Measurements from ENCODE around the gene WDFY3.

Gene WDFY3

DNA sequence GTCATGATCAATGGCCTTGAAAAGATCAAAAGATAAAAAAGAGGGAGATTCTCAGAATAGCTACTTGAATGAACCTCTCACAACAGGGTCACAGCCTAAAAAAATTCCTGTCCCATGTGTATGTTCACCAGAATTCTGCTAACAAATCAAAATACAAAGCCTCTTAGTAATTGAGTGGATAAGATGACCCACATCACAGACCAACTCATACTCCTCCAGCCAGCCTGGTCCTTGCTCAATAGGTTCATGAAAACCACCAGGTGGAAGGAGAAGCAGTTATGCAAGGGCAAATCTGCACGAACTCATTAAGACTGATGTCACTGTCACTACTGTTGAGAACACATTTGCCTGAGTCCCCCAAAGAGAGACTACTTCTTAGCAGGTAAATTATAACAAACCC lies 21.5 kb downstream of the WDFY3 start:
- FAIRE-seq = no peak

DNA sequence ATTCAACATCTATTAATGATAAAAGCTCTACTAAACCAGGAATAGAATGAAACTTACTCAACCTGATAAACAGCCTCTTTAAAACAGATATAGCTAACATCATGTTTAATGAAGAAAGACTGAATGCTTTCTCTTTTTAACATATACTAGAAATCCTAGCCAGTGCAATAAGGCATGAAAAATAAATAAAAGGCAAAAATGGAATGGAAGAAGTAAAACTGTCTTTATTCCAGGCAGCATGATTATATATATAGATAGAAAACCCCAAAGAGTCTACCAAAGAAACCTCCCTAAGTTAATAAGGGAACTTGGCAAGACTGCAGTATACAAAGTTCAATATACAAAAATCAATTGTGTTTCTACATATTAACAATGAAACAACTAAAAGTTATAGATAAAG lies 25.5 kb downstream of the WDFY3 start:
- FAIRE-seq = no peak

DNA sequence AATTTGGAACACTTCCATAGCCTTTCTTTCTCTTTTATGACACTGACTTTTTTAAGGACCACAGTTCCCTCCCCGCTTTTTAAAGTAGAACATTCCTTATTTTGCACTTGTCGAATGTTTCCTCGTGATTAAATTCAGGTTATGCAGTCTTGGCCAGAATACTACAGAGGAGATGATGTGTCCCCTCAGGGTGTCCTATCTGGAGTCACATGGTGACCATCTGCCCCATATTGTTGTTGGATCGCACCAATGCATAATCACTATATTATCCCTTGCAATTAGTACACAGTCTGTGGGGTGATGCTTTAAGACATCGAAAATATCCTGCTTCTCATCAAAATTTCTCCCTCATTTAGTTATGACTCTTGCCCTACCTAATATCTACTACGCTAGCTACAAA lies 27.4 kb downstream of the WDFY3 start:
- FAIRE-seq = no peak

DNA sequence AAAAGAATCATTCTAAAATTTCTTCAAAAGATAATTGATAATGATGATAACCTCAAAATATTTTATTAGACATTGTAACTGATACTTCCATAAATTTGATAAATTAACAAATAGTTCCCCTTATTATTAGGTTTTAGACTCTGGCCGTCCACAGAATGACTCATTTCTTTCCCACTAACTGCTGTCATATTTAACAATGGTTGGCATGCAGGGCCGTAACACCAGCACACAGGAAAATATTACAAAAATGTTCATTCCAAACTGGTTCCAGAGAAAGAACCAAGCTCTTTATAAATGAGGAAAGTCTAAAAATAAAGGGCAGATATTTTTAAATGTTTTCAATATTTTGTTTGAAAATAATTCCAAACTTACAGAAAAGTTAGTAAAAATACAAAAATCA lies 28.2 kb downstream of the WDFY3 start:
- peak; percentile 37 for FAIRE-seq

DNA sequence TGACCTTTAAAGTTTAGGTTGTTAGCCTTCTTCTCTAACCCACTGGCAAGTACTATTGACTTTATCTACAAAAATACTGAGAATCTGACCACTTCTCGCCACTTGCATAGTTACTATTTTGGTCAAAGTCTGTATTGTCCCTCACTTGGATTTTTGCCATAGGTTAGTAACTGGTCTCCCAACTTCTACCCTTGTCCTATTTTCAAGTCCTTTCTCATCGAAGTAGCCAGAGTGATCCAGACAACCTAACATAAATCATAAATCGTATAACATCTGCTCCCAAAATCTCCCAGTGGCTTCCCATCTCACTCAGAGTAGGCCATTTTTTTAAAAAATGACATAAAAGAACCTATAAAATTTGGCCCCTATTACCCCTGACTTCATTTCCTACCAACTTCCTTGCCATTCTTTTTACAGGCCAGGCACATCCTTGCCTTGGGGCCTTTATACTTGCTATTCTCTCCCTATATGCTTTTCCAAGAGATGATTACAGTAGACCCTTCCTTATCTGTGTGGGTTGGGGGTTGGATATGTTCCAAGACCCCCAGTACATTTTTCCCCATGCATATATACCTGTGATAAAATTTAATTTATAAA lies 29.0 kb downstream of the WDFY3 start:
- no peak for FAIRE-seq

DNA sequence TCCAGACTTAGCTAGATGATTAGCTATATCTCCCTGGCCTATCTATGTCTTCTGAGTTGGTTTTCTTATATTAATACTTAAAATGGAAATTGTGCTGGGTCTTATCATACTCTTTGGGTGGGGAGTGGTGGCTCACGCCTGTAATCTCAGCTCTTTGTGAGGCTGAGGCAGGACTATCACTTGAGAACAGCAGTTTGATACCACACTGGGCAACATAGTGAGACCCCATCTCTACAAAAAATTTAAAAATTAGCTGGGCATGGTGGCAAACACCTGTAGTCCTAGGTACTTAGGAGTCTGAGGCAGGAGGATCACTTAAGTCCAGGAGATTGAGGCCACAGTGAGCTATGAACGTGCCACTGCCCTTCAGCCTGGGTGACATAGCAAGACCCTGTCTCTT lies 30.4 kb downstream of the WDFY3 start:
- FAIRE-seq = no peak

DNA sequence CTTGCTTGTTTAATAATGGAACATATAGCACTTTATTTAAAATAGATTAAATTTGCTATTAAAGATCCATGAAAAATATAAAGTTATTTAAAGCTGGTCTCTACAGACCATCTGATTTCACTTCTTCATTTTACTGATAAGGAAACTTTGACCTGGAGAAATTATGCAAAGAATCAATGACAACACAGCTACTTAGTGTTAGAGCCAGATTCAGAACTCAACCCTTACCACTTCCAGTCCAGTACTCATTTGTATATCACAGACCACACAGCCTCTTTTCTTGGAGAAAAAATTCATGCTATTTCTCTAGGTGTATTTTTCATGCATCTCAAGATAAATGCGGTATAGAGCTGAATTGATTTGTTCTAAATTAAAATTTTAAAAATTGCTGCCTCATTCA lies 34.0 kb downstream of the WDFY3 start:
- FAIRE-seq = no peak

DNA sequence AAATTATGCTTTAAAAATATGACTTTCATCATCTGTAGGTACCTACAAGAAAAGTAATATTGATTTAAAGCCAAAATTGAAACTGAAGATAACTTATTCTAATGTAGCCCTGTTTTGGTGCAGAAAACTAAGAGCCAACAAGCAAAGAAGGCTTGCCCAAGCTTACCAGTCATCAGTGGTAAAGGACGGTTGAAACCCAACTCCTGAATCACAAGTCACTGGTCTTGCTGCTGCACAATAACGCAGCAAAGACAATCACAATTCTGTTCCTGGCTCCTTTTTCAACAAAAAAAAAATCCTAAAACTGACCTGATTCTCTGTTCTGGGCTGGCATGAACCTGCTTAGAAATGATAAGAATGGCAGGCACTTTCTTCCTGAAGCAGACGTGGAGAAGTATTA lies 34.5 kb downstream of the WDFY3 start:
- no peak for FAIRE-seq

DNA sequence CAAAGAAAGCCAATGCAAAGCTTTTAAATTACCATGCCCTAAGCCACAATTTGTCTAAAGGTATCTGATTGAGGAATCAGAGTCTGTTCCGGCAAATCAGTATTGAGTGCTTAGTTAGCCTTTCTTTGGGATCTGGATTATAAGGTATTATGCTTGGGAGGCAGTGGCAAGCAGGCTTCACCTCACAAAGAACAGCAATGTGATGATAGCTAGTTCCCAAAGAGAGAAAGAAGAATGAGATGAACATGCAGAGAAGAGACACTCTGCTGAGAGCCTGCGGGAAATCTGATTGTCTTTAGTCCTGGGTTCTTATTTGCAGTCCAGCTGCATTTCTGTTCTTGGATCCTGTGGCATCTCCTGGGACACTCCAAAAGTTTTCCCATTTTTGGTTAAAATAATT lies 35.2 kb downstream of the WDFY3 start:
- FAIRE-seq = no peak

DNA sequence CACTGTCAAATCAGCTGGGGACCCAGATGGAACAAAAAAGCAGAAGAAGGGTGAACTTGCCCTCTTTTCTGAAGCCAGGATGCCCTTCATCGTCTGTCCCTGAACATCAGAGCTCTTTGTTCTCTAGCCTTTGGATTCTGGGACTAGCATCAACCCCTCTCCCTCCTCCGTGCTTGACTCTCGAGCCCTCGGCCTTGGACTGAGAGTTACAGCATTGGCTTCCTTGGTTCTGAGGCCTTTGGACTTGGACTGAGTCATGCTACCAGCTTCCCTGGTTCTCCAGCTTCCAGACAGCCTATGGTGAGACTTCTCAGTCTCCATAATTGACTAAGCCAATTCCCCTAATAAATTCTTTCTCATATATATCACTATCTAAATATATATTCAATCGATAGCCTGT lies 38.4 kb downstream of the WDFY3 start:
- FAIRE-seq = no peak

DNA sequence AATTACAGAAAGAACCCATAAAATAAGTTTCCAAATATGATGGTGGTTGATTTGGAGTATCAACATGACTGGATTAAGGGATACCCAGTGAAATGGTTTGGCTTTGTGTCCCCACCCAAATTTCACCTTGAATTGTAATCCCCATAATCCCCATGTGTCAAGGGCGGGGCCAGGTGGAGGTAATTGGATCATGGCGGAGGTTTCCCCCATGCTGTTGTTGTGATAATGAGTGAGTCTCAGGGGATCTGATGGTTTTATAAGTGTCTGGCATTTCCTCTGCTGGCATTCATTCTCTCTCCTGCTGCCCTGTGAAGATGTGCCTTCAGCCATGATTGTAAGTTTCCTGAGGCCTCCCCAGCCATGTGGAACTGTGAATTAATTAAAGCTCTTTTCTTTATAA lies 39.1 kb downstream of the WDFY3 start:
- no peak for FAIRE-seq

DNA sequence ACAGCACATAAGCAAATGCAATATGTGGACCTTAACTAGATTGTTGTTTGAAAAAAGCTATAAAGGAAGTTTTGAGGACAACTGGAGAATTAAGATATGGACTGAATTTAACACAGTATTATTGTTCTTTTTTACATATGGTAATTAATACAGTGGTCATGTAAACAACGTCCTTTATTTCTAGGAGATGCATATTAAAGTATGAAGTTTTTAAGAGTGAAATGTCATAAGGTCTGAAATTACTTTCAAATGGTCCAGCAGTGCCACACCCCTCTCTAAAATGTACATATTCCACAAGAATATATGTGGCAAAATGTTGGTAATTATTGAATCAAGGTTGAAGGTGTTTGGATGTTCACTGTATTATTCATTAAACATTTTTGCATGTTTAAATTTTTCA lies 40.9 kb downstream of the WDFY3 start:
- FAIRE-seq = no peak

DNA sequence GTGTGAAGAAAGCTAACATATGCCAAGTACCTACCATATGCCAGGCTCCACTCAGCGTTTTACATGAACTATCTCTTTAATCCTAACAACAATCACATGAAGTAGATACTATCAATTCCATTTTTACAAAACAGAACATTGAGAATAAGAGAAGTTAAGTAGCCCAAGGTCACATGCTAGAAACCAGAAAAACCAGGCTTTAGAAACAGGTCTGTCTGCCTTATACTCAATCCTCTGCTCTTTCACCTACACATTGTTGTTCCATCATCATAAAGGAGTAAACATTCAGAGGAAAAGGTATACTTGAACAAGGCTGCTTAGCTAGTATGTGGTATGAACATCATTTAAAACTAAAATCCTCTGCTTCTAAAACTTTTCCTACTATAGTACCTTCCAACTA lies 42.1 kb downstream of the WDFY3 start:
- FAIRE-seq = no peak

DNA sequence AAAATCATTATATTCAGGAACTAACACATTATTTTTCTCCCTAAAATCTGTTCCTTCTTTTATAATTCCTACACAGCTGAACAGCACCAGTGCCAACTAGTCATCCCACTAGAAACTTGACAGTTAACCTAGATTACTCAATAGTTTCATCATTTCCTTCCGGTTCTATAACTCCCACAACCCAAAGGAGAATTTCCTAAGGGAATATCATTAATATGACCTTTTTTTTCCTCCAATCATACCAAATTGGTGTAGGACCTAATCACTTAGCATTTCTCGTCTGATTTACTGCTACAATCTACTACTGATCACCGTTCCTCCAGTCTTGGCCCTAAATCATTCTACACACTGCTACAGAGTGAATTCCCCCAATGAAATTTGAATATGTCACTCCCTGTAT lies 45.9 kb downstream of the WDFY3 start:
- no peak for FAIRE-seq

DNA sequence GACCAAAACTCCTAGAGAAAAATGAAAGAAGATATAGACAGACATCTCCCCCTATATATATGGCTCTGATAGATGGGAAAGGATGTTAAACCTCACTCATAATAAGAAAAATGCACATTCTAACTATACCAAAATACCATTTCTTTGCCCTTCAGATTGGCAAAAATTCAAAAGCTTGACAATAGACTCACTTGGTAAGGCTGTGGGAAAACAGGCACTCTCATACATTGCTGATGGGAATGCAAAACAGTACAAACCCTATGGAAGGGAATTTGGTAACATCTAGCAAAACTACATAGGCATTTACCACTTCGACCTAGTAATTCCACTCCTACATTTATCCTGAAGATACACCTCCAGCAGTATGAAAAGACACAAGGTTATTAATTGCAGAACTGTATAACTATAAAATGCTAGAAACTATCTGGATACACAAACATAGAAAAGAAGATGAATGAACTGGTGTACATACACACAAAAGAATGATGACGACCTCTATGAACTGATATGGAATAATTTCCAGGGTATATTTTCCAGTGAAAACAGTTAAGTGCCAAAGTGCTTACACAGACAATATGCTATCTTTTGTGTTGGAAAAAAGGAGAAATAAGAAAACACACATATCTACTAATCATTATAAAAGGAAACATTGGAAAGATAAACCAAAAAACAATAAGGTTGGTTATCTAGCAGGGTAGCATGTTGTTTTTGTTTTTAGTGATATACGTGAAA lies 48.5 kb downstream of the WDFY3 start:
- no peak for FAIRE-seq

DNA sequence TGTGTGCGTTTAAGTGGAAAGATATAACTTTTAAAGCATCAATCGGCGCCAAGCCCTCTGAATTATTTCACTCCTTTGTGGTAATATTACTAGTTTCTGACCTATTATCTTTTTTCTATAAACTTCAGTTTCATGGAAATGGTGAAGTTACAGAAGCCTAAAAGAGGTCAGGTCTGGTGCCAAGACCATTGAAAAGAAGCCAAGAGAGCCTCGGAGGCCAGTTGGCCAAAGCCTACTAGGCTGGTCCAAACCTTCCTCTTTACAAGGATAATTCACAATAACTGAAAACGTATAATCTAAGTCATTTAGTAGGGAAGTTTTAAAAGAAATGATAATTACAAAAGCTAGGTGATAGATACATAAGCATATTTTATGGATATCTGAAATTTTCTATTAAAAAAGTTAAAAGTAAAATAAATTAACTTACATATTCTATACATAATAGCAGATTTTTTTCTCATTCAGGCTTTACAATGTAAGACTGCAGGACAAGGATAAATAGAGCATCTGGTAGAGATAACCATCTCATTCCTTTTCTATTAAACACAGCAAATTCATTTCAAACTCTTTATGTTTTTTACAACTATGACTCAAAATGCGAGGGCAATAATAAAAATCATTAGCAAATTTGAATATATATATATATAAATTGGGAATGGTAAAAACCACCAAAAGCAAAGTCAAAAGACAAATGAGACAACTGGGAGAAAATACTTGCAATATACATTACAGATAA lies 49.2 kb downstream of the WDFY3 start:
- FAIRE-seq = no peak

DNA sequence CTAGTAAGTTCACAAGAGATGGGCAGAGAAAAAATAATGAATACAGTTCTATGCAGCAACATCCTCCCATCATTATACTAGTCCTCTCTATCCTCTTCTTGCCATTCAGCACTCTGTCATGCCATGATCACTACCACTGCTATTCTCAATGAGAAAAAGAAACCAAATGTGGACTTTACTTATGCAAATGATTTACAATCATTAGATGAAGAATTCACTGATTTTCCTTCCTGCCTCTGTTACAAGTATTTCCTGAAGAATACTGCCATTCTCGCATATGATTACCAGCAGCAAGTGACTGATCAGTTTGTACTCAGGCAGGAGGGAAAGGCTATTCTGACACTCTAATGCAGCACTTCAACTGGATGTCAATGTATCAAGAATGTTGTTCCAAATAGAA lies 50.3 kb downstream of the WDFY3 start:
- no peak for FAIRE-seq

DNA sequence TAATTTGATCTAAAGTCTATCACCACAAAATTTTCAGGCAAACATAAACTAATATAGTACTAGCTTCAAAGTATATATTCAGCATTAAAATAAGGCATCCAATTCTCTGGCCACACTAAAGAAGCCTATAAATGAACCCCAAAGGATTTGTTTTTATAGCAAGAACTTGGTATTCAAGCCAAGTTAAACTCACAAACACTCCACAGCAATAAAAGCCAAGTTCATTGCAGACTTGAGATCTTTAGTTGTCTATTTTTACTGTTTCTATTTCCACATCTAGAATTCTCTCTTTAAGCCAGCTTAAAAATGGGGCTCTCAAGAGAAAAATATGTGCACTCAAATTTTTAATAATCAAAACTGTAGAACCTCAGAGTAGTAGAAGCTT lies 51.1 kb downstream of the WDFY3 start:
- FAIRE-seq = no peak

DNA sequence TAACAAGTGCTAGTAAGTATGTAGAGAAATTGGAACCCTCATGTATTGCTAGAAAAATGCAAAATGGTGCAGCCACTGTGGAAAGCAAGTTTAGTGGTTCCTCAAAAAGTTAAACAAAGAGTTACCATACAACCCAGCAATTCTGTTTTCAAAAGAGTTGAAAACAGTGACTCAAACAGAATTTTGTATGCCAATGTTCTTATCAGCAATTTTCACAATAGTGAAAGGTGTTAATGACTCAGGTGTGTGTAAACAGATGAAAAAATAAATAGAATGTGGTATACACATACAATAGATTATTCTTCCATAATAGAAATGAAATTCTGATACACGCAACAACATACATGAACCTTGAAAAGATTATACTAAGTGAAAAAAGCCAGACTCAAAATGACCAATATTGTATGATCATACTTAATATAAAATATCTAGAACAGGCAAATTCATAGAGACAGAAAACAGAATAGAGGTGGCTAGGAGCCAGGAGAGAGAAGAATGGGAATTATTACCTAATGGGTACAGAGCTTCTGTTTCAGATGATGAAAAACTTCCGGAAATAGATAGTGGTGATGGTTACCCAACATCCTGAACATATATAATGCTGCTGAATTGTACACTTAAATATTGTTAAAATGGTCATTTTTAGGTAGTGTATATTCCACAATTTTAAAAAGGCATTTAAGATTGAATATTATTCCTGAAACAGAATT lies 51.6 kb downstream of the WDFY3 start:
- no peak for FAIRE-seq

DNA sequence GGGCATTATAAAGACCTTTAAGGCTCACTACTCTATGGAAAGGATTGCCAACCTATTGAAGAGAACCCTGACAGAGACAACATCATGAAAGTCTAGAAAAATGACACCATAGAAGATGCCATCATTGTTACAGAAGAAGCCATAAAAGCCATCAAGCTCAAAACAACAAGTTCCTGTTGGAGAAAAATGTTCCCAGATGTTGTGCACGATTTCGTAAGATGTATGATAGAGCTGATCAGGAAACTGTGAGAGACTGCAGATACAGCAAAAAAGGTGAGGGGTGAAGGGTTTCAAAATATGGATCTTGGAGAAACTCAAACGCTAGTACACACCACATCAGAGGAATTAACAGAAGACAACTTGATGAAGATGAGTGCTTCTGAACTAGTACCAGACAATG lies 53.3 kb downstream of the WDFY3 start:
- FAIRE-seq = no peak

DNA sequence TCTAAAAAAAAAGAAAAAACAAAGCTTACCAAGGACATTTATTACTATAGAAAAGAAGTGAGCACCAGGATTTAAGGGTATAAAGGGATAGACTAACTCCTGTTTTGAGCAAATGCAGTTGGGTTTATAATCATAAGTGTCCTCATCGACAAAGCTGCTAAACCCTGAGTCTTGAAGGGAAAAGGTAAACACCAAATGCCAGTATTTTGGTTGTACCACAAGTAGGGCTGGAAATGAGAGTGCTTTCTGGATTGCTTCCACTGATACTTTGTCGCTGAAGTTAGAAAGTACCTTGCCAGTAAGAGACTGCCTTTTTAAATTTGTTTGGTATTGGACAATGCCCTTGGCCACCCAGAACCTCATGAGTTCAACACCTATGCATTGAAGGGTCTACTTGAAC lies 53.7 kb downstream of the WDFY3 start:
- no peak for FAIRE-seq

DNA sequence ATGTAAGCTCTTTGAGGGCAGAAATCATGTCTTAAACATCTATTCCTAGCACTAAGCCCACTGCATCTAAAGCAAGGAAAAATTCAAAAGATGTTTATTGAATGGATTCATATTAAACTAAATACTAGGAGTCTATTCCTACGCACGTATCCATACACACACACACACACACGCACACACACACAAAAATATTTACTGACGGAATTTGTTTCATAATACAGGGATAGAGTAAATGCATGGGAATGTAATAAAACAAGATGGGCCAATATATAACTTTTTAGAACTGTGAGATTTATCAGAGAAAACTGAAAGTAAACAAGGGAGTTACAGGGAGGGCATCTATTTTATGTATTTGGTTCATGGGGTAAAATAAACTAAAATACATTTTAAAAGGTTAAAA lies 57.6 kb downstream of the WDFY3 start:
- FAIRE-seq = peak; percentile 90

DNA sequence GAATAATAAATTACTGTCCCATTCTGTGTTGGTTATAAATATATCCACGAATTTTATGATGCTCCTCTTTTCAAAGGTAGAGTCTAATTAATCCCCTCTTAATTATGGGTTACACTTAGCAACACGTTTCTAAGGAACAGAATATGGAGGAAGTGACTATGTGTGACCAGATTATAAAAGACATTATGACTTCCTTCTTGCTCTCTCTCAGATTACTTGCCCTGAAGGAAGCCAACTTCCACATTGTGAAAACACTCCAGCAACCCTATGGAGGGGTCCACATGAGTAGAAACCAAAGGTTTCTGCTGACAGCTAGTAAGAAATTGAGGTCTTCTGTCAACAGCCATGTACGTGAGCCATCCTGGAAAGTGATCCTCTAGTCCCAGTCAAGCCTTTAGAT lies 59.3 kb downstream of the WDFY3 start:
- no peak for FAIRE-seq

DNA sequence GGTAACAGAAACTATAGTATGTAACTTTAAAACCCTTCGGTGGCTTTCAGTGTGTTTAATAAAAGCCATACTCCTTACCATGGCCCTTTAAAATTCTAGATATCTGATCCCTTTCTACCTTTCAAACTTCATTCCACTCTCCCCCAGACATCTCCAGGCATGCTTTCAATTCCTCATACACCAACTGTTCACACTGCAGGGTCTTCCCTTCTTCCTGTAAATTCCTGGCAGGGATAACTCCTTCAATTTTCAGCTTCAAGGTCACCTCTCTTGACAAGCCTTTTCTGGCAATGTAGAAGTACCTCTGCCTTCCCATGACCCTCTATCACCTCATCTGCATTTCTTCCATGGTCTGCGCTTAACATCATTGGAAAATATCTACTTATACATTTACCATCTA lies 60.8 kb downstream of the WDFY3 start:
- no peak for FAIRE-seq
